GM21360 (cell line): ENCODE data around the gene SUMO4.
A peak's percentile ranks its signal among the peaks of the same experiment; 100 is the strongest.

Experiments used
- ATAC-seq: cut with Tn5 transposase; IDR thresholded peaks from one replicate; pipeline ENCODE4 v1.9.1; 2021; ENCODE audit warnings: mild to moderate bottlenecking, moderate library complexity; ENCODE audit not compliant: unreplicated experiment

The SUMO4 gene

GRCh38 chr6:149400050-149400449, at the start of gene SUMO4:
Gene SUMO4, plus strand, starts transcription at chr6:149400262. Its CDS starts 130 bp downstream, at chr6:149400392.
- ATAC-seq, result no peak

- no peak for ATAC-seq
Measured at GRCh38 chr6:149354009-149354408, 46.1 kb upstream of the SUMO4 start.

GRCh38 chr6:149356081-149356750, 43.8 kb upstream of the SUMO4 start:
- no peak for ATAC-seq

DNA sequence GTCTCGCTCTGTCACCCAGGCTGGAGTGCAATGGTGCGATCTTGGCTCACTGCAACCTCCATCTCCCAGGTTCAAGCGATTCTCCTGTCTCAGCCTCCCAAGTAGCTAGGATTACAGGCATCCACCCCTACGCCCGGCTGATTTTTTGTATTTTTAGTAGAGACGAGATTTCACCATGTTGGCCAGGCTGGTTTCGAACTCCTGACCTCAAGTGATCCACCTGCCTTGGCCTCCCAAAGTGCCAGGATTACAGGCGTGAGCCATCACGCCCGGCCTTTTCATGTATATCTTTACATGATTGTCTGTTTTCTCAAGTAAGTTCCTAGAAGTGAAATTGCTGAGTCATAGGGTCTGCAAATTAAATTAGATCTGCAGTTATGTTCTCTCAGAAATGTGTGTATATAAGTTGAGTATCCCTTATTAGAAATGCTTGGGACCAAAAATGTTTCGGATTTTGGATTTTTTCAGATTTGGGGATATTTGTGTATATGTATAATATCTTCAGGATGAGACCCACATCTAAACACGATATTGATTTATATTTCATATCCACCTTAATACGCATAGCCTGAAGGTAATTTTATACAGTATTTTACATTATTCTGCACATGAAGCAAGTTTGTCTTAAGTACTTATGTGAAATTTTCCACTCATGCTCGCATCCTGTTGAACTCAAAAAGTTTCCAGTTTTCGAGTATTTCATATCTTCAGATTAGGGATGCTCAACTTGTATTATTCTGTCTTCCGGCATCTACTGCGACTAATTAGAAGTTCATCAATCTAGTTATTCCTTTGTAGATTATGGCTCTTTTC, 42.1 kb upstream of the SUMO4 start:
- ATAC-seq, result no peak

DNA sequence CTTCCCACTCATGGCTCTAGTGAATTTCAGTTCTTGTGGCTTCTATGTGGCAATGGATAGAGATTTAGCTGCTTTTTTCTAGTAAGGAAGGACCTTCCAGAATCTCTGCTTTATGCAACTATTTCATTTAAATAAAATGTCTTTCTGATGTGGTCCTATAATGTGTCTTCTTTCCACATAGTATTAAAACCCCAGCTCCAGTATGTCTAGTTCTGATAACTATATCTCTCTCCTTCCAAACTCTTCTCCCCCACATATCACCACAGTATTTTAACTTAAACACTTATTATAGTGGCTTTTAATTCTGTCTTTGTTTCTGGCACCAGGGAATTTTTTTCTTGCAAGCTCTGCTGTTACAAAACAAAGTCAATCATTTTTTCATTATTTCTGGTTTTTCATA, 40.6 kb upstream of the SUMO4 start:
- no peak for ATAC-seq

DNA sequence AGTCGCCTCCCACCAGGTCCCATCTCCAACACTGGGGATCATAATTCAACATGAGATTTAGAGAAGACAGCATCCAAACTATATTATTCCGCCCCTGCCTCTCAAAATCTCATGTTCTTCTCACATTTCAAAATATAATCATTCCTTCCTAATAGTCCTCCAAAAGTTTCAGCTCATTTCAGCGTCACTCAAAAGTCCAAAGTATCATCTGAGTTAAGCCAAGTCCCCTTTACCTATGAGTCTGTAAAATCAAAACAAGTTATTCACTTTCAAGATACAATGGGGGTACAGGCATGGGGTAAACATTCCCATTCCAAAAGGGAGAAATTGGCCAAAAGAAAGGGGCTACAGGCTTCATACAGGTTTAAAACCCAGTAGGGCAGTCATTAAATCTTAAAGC, 39.5 kb upstream of the SUMO4 start:
- no peak for ATAC-seq

GRCh38 chr6:149362289-149362688, 37.8 kb upstream of the SUMO4 start:
- no peak for ATAC-seq

DNA sequence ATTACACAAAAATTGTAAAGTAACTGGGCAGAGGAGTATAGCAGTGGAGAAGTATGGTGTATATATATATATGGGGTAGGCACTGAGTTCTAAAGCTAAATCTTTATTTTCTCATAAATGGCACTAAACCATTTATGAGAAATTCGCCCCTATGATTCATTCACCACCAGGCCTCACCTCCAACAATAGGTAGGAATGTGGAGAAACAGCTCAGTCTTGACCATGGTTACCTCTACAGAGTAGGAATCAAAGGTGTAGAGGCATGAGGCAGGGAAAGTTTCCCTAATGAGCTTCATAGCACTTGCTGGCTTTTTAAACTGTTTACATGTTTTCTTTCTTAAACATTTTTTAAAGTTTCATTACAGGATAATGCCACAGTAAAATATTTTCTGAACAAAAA, 36.9 kb upstream of the SUMO4 start:
- ATAC-seq, result no peak

- no peak for ATAC-seq
Measured at GRCh38 chr6:149364557-149364956, 35.5 kb upstream of the SUMO4 start.

GRCh38 chr6:149365197-149365596, 34.9 kb upstream of the SUMO4 start:
- no peak for ATAC-seq

DNA sequence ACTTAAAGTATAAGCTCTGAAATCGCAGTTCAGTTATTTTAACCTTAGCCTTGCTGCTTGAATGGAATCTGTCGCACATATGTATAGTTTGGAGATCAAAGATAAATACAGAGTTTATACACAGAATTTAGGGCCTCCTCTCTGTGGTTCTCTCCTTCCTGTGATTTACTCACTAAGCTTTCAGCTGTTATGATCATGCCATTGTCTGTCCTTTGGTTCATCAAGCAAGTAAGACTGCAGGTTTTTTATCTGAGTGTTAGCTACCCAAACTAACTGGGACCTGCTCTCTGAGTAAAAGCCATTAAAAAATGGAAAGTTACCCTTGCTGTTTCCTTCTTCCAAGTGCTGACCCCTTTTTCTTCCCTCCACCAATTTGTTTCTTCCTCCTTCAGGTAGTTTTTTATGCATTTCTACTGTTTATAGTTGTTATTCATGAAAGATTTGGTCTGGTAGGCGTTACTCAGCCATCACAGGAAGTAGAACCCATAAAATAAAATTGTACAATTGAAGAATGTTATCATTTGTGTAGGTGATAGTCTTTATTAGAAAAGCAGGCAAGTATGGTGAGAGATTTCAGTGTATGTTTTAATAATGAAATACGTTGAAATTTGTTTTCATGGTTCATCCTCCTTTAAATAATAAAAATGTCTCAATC, 33.7 kb upstream of the SUMO4 start:
- no peak for ATAC-seq

- peak; percentile 71 for ATAC-seq
Measured at GRCh38 chr6:149368065-149368464, 32.0 kb upstream of the SUMO4 start.

DNA sequence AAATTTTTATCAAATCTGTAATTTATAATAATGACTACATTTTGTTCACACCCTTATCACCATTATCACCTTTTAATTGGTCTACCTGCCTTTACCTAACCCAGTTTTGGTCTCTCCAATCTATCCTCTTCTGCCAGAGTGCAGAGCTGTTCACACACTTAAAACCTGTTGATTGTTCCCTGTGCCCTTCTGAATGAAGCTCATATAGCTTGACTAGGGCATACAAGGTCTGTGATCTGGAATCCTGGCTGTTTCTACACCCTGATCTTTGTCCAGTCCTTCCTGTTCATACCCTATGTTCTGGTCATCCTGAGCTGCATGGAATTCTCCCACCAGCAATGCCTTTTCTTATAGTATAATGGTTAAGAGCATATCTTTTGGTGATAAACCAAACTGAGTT, 28.9 kb upstream of the SUMO4 start:
- no peak for ATAC-seq

GRCh38 chr6:149372062-149372461, 28.0 kb upstream of the SUMO4 start:
- ATAC-seq, result no peak

DNA sequence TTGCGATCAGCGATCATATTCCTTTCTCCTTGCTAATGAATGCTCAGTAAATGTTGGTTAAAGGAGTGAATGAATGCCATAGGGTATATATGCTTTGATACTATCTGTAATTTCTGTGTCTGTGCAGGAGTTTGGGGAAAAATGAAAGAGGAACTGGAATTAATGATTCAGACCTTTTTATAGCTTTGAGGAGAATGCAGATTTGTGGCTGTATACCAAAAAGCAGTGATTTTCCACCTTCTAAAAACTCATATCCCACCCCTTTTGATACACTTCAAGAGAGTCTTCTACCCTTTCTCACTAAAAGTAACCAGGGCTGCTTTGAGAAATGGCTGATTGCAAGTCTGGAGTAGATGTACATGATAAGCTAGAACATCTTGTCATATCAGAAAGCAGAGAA, 26.6 kb upstream of the SUMO4 start:
- ATAC-seq, result no peak

- ATAC-seq, result no peak
Measured at GRCh38 chr6:149379977-149380376, 20.1 kb upstream of the SUMO4 start.

DNA sequence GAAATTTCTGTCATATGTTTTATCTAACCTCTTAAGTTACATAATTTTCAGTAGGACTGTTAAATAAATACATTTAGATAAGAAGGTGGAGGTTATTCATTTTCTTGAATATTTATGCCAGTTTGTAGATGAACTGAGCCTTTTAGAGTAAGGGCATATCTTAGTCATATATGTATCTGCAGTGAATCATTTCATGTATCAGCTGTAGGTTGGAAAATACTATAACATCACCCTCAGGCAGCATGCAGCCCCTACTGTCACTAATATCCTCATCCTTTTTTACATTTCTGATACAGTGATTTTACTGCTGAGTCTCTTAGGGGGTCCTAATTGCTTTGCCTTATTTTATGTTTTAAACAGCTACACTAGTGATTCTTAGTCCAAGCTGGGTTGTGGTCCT, 19.5 kb upstream of the SUMO4 start:
- ATAC-seq, result no peak

DNA sequence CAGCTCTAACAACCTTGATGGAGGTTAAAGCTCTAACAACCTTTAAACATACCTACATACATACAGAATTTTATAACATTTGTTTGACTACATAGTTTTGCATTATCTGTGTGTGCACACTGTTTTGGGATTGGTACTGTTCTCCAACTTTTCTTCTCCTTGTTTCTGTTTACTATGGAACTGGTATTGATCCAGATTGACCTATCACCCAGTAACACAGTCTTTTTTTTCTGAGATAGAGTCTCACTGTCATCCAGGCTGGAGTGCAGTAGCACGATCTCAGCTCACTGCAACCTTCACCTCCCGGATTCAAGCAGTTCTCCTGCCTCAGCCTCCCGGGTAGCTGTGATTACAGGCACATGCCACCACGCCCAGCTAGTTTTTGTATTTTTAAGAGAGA, 16.7 kb upstream of the SUMO4 start:
- no peak for ATAC-seq

DNA sequence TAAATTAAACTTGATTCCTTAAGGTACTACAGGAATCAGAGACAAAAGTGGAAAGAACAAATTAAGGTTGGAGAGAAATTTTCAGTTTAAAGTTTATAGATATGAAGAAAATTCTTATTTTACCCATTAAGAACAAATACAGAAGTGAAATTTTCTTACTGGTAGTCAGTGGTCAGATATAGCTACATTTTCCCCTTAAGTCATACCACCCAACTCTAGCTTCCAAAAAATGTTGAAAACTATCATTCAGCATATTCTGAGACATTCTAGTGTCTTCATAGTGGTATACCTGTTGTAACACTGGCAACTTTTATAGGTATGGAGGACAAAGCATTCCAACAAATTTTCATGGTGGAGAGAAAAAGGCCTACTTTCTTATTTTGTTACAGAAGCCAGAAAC, 15.6 kb upstream of the SUMO4 start:
- ATAC-seq, result no peak

DNA sequence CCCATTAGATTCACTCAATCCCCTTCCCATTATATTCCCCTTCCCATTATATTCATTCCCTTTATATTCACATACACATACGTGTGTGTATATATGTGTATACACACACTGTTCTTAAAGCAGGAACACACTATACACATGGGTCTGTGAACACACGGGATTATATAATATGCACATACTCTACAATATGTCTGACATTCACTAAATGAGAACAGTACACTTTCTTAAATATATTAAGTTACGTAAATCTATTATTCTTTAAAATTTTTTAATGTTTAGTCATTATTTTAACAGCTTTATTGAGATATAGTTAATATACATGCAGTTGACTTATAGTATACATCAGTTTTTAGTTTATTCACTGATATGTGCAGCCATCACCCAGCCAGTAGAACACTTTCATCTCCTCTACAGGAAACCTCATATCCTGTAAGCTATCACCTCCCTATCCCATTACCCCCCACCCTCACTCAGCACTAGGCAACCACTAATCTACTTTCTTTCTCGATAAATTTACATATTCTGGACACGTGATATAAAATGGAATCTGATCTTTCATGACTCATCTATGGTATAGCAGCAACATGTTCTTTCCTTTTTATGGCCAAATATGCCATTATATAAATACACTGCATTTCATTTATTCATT, 13.9 kb upstream of the SUMO4 start:
- ATAC-seq, result no peak

DNA sequence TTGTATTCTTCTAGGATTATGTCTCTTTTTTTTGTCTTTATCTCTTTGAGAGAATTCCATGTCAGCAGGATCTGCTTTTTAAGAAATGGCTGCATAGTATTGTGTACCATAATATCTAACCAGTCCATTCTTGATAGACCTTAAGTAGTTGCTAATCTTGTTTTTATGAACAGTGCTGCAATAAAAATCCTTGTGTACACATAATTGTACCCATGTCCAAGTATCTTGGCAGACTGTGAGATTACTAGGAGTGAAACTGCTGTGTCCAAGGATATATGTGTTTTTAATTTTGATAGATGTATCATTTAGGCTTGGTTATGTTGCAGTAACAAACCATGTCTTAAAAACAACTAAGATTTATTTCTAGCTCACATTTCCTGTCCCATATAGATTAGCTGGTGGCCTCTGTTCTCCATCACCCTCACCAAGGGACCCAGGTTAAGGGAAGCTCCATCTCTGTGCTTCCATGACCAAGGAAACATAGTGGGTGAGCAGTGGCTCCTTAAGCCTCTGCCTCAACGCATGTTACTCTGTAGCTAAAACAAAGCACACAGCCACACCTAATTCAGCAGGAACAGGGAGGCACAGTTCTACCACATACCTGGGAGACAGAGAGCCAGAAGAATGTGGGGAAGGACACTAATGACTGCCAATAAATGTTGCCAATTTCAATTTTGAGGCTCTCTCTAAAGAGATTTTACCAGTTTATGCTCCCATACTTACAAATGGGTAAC, 12.1 kb upstream of the SUMO4 start:
- ATAC-seq, result no peak
